ENCODE measurements around the gene PIGU. TPM values are rescaled to one million over a fixed set of nuclear protein-coding genes. Genes with fewer than 3 reads are reported as not detected.

PIGU gene
- polyA plus RNA-seq, 3 donors, result 5.8 to 11.3 (median 10.9) TPM

- Histone ChIP-seq H3K4me2 (replicated peaks; ENCODE audit: extremely low read depth, low read length, poor library complexity, severe bottlenecking) (no peak overlapping the region), H3K4me3 (replicated peaks in 1 of 3; ENCODE audit: low read depth in 2 of 3, low read length in 3 of 3) (no peak overlapping the region), H3K4me1 (ENCODE audit: control insufficient read depth in 1 of 2, insufficient read depth in 2 of 2, low read length in 2 of 2) (peaks cover 6 to 9% of the 10 kb centered on the region in 2 donors), H3K27me3 (ENCODE audit: control insufficient read depth in 2 of 2, insufficient read depth in 2 of 2, low read length in 2 of 2) (peaks cover 0 to 3% of the 10 kb centered on the region in 2 donors), H3K9me3 (replicated peaks in 1 of 2; ENCODE audit: control insufficient read depth in 1 of 2, insufficient read depth in 1 of 2, low read length in 2 of 2) (no peaks in the 10 kb centered on the region), H3K9ac (ENCODE audit: insufficient read depth, low read length, poor library complexity, severe bottlenecking) (no peak overlapping the region), H3K36me3 (replicated peaks in 1 of 2; ENCODE audit: control insufficient read depth in 1 of 2, insufficient read depth in 2 of 2, low read length in 2 of 2) (peaks cover under 1 to 8% of the 10 kb centered on the region in 2 donors), H3K27ac (ENCODE audit: low read depth in 1 of 2, low read length in 2 of 2) (no peak overlapping the region), H2AFZ (ENCODE audit: insufficient read depth, low read depth, low read length, poor library complexity, severe bottlenecking) (no peak overlapping the region), H4K20me1 (ENCODE audit: insufficient read depth, low read length) (no peaks in the 10 kb centered on the region), H3K79me2 (ENCODE audit: insufficient read depth, low read length) (no peaks in the 10 kb centered on the region)
- Mint-ChIP-seq H3K4me1 (peaks cover 16% of the 10 kb centered on the region), H3K4me3 (peak overlapping the region in 1 of 2 donors; percentile 27), H3K36me3 (peaks cover 3 to 10% of the 10 kb centered on the region in 2 donors), H3K27me3 (ENCODE audit: low read depth in 3 of 3) (peaks cover 9 to 21% (median 10%) of the 10 kb centered on the region in 3 donors), H3K9me3 (peaks cover 0 to 2% (median 0%) of the 10 kb centered on the region in 7 donors), H3K27ac (peak overlapping the region in 1 of 7 donors; percentile 3)
- 96% methylated on average over 10 of the region's 11 CpGs for WGBS (ENCODE audit: insufficient coverage)
- intact Hi-C loops (cut with micrococcal nuclease), result no loop called here
- no peak for DNase-seq
- TF ChIP-seq CTCF (IDR thresholded peaks at IDR 0.05), result no peak
These were observed 130.1 kb downstream of the PIGU start for GRCh38 chr20:34546751-34547181.

- Histone ChIP-seq H4K20me1 (ENCODE audit: insufficient read depth, low read length) (no peaks in the 10 kb centered on the region), H3K27me3 (ENCODE audit: control insufficient read depth in 2 of 2, insufficient read depth in 2 of 2, low read length in 2 of 2) (peaks cover 0 to 3% of the 10 kb centered on the region in 2 donors), H3K9me3 (replicated peaks in 1 of 2; ENCODE audit: control insufficient read depth in 1 of 2, insufficient read depth in 1 of 2, low read length in 2 of 2) (no peaks in the 10 kb centered on the region), H3K27ac (ENCODE audit: low read depth in 1 of 2, low read length in 2 of 2) (no peak overlapping the region), H3K9ac (ENCODE audit: insufficient read depth, low read length, poor library complexity, severe bottlenecking) (peak overlapping the region; percentile 15), H3K4me1 (ENCODE audit: control insufficient read depth in 1 of 2, insufficient read depth in 2 of 2, low read length in 2 of 2) (peaks cover 6 to 9% of the 10 kb centered on the region in 2 donors), H3K4me3 (replicated peaks in 1 of 3; ENCODE audit: low read depth in 2 of 3, low read length in 3 of 3) (peak overlapping the region in 1 of 3 experiments; percentile 54), H2AFZ (ENCODE audit: insufficient read depth, low read depth, low read length, poor library complexity, severe bottlenecking) (peak overlapping the region; percentile 41), H3K79me2 (ENCODE audit: insufficient read depth, low read length) (no peaks in the 10 kb centered on the region), H3K36me3 (replicated peaks in 1 of 2; ENCODE audit: control insufficient read depth in 1 of 2, insufficient read depth in 2 of 2, low read length in 2 of 2) (peaks cover 22 to 33% of the 10 kb centered on the region in 2 donors), H3K4me2 (replicated peaks; ENCODE audit: extremely low read depth, low read length, poor library complexity, severe bottlenecking) (peak overlapping the region; percentile 55)
- H3K36me3 Mint-ChIP-seq, result peaks cover 26 to 35% of the 10 kb centered on the region in 2 donors
- WGBS (ENCODE audit: insufficient coverage), result 1% methylated on average over 13 of the region's 19 CpGs
- H3K27me3 Mint-ChIP-seq (ENCODE audit: low read depth in 3 of 3), result peaks cover 9 to 21% (median 10%) of the 10 kb centered on the region in 3 donors
- intact Hi-C loops (cut with micrococcal nuclease), result loop anchor here in 1 of 2 donors (5.0 kb wide), 1 partner anchor 168 kb away; no protein-coding TSS in a partner anchor
- no peak for DNase-seq
- peaks cover 0 to 2% (median 0%) of the 10 kb centered on the region in 7 donors for H3K9me3 Mint-ChIP-seq
- peaks cover 10% of the 10 kb centered on the region for H3K4me1 Mint-ChIP-seq
- no peak for TF ChIP-seq CTCF (IDR thresholded peaks at IDR 0.05)
- H3K27ac Mint-ChIP-seq, result peak overlapping the region in 1 of 7 donors; percentile 27
- H3K4me3 Mint-ChIP-seq, result peak overlapping the region; percentile 61 to 84
These were observed 132.6 kb downstream of the PIGU start for GRCh38 chr20:34544109-34544796.
